ENCODE results near the gene PAFAH1B2.

- no peak for TF ChIP-seq CTCF (conservative IDR thresholded peaks at IDR 0.05; ENCODE audit: low read depth in 2 of 2)
- TF ChIP-seq EZH2 (IDR thresholded peaks at IDR 0.05; ENCODE audit: low read depth, unreplicated experiment), result no peak
- TF ChIP-seq POLR2AphosphoS5 (IDR thresholded peaks at IDR 0.05; ENCODE audit: low read depth), result no peak
- no peak for TF ChIP-seq EZH2phosphoT487 (IDR thresholded peaks at IDR 0.05; ENCODE audit: unreplicated experiment)
- no peak for TF ChIP-seq REST (IDR thresholded peaks at IDR 0.05; ENCODE audit: unreplicated experiment)
- no peak for TF ChIP-seq CREB1 (CRISPR knock-in tag; IDR thresholded peaks at IDR 0.05; ENCODE audit: low read depth)
- TF ChIP-seq, protein P1, sequence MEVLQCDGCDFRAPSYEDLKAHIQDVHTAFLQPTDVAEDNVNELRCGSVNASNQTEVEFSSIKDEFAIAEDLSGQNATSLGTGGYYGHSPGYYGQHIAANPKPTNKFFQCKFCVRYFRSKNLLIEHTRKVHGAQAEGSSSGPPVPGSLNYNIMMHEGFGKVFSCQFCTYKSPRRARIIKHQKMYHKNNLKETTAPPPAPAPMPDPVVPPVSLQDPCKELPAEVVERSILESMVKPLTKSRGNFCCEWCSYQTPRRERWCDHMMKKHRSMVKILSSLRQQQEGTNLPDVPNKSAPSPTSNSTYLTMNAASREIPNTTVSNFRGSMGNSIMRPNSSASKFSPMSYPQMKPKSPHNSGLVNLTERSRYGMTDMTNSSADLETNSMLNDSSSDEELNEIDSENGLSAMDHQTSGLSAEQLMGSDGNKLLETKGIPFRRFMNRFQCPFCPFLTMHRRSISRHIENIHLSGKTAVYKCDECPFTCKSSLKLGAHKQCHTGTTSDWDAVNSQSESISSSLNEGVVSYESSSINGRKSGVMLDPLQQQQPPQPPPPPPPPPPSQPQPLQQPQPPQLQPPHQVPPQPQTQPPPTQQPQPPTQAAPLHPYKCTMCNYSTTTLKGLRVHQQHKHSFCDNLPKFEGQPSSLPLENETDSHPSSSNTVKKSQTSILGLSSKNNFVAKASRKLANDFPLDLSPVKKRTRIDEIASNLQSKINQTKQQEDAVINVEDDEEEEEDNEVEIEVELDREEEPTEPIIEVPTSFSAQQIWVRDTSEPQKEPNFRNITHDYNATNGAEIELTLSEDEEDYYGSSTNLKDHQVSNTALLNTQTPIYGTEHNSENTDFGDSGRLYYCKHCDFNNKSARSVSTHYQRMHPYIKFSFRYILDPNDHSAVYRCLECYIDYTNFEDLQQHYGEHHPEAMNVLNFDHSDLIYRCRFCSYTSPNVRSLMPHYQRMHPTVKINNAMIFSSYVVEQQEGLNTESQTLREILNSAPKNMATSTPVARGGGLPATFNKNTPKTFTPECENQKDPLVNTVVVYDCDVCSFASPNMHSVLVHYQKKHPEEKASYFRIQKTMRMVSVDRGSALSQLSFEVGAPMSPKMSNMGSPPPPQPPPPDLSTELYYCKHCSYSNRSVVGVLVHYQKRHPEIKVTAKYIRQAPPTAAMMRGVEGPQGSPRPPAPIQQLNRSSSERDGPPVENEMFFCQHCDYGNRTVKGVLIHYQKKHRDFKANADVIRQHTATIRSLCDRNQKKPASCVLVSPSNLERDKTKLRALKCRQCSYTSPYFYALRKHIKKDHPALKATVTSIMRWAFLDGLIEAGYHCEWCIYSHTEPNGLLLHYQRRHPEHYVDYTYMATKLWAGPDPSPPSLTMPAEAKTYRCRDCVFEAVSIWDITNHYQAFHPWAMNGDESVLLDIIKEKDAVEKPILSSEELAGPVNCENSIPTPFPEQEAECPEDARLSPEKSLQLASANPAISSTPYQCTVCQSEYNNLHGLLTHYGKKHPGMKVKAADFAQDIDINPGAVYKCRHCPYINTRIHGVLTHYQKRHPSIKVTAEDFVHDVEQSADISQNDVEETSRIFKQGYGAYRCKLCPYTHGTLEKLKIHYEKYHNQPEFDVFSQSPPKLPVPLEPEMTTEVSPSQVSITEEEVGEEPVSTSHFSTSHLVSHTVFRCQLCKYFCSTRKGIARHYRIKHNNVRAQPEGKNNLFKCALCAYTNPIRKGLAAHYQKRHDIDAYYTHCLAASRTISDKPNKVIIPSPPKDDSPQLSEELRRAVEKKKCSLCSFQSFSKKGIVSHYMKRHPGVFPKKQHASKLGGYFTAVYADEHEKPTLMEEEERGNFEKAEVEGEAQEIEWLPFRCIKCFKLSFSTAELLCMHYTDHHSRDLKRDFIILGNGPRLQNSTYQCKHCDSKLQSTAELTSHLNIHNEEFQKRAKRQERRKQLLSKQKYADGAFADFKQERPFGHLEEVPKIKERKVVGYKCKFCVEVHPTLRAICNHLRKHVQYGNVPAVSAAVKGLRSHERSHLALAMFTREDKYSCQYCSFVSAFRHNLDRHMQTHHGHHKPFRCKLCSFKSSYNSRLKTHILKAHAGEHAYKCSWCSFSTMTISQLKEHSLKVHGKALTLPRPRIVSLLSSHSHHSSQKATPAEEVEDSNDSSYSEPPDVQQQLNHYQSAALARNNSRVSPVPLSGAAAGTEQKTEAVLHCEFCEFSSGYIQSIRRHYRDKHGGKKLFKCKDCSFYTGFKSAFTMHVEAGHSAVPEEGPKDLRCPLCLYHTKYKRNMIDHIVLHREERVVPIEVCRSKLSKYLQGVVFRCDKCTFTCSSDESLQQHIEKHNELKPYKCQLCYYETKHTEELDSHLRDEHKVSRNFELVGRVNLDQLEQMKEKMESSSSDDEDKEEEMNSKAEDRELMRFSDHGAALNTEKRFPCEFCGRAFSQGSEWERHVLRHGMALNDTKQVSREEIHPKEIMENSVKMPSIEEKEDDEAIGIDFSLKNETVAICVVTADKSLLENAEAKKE (CRISPR knock-in tag; IDR thresholded peaks at IDR 0.05), result no peak
- TF ChIP-seq NANOG (IDR thresholded peaks at IDR 0.05; ENCODE audit: borderline replicate concordance), result no peak
- no peak for TF ChIP-seq ZNF331 (CRISPR knock-in tag; IDR thresholded peaks at IDR 0.05; ENCODE audit: low read depth)
- TF ChIP-seq STAT1 (IDR thresholded peaks at IDR 0.05; ENCODE audit: unreplicated experiment), result no peak
- no peak for TF ChIP-seq JUNB (IDR thresholded peaks at IDR 0.05; ENCODE audit: unreplicated experiment)
- TF ChIP-seq, protein P2, sequence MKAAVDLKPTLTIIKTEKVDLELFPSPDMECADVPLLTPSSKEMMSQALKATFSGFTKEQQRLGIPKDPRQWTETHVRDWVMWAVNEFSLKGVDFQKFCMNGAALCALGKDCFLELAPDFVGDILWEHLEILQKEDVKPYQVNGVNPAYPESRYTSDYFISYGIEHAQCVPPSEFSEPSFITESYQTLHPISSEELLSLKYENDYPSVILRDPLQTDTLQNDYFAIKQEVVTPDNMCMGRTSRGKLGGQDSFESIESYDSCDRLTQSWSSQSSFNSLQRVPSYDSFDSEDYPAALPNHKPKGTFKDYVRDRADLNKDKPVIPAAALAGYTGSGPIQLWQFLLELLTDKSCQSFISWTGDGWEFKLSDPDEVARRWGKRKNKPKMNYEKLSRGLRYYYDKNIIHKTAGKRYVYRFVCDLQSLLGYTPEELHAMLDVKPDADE (IDR thresholded peaks at IDR 0.05), result no peak
- no peak for TF ChIP-seq ZNF114 (CRISPR knock-in tag; IDR thresholded peaks at IDR 0.05)
These were observed 74.2 kb downstream of the PAFAH1B2 start for GRCh38 chr11:117218133-117218915.

All from GM23338 (cell line).